Adrenal gland (tissue), 5 donors: ENCODE data around the gene MID1.

ENCODE experiments used
- CTCF ChIP-seq, 6 experiments: fragments of 450-650 bp in 4 of 6; fragments of 200-600 bp in 2 of 6; sonication (generic) in 1 of 6; IDR thresholded peaks; 1 replicate in 5 of 6; 2 replicates in 1 of 6; pipeline versions ENCODE4 v1.5.1 to v1.8.0; 2016 to 2021; ENCODE audit warnings: antibody characterized with exemption in 6 of 6, mild to moderate bottlenecking in 2 of 6, moderate library complexity in 1 of 6
- POLR2A ChIP-seq, 2 donors: fragments of 450-650 bp; IDR thresholded peaks; one replicate each; pipeline ENCODE4 v1.6.1; 2017; ENCODE audit warnings: antibody characterized with exemption in 2 of 2, mild to moderate bottlenecking in 2 of 2, moderate library complexity in 1 of 2
- donor health status: DM: no; HTN: no; CAD: no.

GRCh38 chrX:10401239-10401638 is 219.1 kb downstream of the MID1 start:
- TF ChIP-seq CTCF (IDR thresholded peaks at IDR 0.05), result no peak
- TF ChIP-seq POLR2A (IDR thresholded peaks at IDR 0.05), result no peak
